ENCODE measurements around the gene RDH13. TPM values are rescaled to one million over a fixed set of nuclear protein-coding genes. Genes with fewer than 3 reads are reported as not detected.
"Not testable (repeated sequence)": the region's sequence is repeated elsewhere in the genome, so short reads cannot be mapped to it uniquely, and the experiment has no call there.

RDH13 gene
- total RNA-seq, 4 donors from 2014 or later, result 2.6 to 48.7 (median 17.1) TPM

DNA sequence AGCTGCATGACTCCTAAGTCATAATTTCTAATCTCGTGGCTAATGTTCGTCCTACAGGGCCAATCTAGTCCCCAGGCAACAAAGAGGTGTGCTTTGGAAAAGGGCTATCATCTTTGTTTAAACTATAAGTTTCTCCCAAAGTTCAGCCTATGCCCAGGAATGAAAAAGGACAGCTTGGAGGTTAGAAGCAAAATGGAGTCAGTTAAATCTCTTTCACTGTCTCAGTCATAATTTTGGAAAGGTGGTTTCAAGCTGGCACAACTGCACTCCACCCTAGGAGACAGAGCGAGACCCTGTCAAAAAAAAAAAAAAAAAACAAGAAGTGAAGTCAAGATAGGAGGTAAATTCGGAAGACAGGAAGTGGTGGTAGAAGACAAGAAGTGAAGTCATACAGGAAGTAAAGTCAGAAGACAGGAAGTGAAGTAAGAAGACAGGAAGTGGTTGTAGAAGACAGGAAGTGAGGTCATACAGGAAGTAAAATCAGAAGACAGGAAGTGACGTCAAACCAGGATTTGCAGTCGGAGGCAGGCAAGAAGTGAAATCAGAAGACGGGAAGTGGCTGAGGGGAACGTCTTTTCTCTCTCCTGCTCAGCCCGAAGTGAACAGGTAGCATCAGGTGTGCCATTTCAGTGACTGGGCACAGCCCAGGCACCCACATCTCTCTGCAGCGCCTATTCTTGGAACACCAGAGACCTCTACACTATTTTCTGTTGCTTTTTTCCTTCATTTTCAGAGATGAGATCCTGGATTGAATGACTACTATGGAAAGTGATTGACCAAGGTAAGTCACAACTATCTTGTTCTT is 57.1 kb downstream of the RDH13 start:
- no peak for DNase-seq
- no peak overlapping the region for H3K27ac ChIP-seq
- no peaks in the 10 kb centered on the region for H3K4me1 ChIP-seq
- H3K4me3 ChIP-seq, result no peak overlapping the region
- no peak for TF ChIP-seq POLR2A (IDR thresholded peaks at IDR 0.05)
- TF ChIP-seq, protein P1, sequence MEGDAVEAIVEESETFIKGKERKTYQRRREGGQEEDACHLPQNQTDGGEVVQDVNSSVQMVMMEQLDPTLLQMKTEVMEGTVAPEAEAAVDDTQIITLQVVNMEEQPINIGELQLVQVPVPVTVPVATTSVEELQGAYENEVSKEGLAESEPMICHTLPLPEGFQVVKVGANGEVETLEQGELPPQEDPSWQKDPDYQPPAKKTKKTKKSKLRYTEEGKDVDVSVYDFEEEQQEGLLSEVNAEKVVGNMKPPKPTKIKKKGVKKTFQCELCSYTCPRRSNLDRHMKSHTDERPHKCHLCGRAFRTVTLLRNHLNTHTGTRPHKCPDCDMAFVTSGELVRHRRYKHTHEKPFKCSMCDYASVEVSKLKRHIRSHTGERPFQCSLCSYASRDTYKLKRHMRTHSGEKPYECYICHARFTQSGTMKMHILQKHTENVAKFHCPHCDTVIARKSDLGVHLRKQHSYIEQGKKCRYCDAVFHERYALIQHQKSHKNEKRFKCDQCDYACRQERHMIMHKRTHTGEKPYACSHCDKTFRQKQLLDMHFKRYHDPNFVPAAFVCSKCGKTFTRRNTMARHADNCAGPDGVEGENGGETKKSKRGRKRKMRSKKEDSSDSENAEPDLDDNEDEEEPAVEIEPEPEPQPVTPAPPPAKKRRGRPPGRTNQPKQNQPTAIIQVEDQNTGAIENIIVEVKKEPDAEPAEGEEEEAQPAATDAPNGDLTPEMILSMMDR (IDR thresholded peaks at IDR 0.05), result no peak
- no peaks in the 10 kb centered on the region for H3K27me3 ChIP-seq
- H3K36me3 ChIP-seq, result no peaks in the 10 kb centered on the region
- intact Hi-C loops (cut with DNase I; ENCODE audit: low total_unique reads), result no loop called here
- H3K9me3 ChIP-seq, result peaks cover 2 to 6% of the 10 kb centered on the region in 2 donors

GRCh38 chr19:55000761-55001160 is 62.2 kb downstream of the RDH13 start:
- Histone ChIP-seq H3K4me1 (no peaks in the 10 kb centered on the region), H3K4me3 (no peak overlapping the region), H3K27ac (no peak overlapping the region), H3K36me3 (no peaks in the 10 kb centered on the region), H3K9me3 (no peaks in the 10 kb centered on the region), H3K27me3 (no peaks in the 10 kb centered on the region)
- TF ChIP-seq, protein P1 (IDR thresholded peaks at IDR 0.05), result no peak
- TF ChIP-seq POLR2A (IDR thresholded peaks at IDR 0.05), result no peak
- DNase-seq, result no peak
- intact Hi-C loops (cut with DNase I; ENCODE audit: low total_unique reads), result no loop called here

DNA sequence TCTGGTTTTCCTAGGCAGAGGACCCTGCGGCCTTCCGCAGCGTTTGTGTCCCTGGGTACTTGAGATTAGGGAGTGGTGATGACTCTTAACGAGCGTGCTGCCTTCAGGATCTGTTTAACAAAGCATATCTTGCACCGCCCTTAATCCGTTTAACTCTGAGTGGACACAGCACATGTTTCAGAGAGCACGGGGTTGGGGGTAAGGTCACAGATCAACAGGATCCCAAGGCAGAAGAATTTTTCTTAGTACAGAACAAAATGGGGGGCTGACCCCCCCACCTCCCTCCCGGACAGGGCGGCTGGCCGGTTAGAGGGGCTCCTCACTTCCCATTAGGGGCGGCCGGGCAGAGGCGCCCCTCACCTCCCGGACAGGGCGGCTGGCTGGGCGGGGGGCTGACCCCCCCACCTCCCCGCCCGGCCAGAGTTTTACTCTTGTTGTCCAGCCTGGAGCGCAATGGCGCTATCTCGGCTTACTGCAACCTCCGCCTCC is 64.2 kb downstream of the RDH13 start:
- H3K9me3 ChIP-seq; DNase-seq; intact Hi-C loops (cut with DNase I; ENCODE audit: low total_unique reads); H3K36me3 ChIP-seq; H3K27ac ChIP-seq; H3K4me3 ChIP-seq; H3K4me1 ChIP-seq; H3K27me3 ChIP-seq: not testable (repeated sequence)

DNA sequence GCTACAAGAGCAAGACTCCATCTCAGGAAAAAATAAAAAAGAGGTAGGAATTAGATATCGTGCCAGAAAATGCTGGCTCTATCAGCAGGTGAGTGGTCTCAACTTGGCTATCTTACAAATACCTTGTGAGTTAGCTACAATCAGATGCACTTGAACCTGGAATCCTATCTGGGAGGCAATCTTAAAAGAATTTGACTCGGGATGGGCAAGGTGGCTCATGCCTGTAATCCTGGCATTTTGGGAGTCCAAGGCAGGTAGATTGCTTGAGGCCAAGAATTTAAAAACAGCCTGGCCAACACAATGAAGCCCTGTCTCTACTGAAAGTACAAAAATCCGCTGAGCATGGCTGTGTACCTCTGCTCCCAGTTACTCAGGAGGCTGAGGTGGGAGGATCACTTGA is 67.4 kb downstream of the RDH13 start:
- no peaks in the 10 kb centered on the region for H3K4me1 ChIP-seq
- no peaks in the 10 kb centered on the region for H3K27me3 ChIP-seq
- intact Hi-C loops (cut with DNase I; ENCODE audit: low total_unique reads), result no loop called here
- no peak overlapping the region for H3K27ac ChIP-seq
- no peak overlapping the region for H3K4me3 ChIP-seq
- TF ChIP-seq POLR2A (IDR thresholded peaks at IDR 0.05), result no peak
- TF ChIP-seq, protein P1 (IDR thresholded peaks at IDR 0.05), result no peak
- H3K9me3 ChIP-seq, result no peaks in the 10 kb centered on the region
- DNase-seq, result no peak
- H3K36me3 ChIP-seq, result no peaks in the 10 kb centered on the region

Other genes with a start within 250 kb of the RDH13 start
- gene KIR3DL1, start 246.7 kb downstream of the RDH13 start, total RNA-seq, result under 1 TPM in 1 of 4 donors, not detected in 3; 0.14 TPM
- not detected for gene KIR2DS4, start 230.5 kb downstream of the RDH13 start, total RNA-seq
- gene KIR3DL2, start 212.7 kb downstream of the RDH13 start, total RNA-seq, result under 1 TPM in 1 of 4 donors, not detected in 3; 0.37 TPM
- gene FCAR, start 188.9 kb downstream of the RDH13 start, total RNA-seq, result 10 to 100 TPM in 1 of 4 donors, 1 to 10 TPM in 1, under 1 TPM in 2; 0.40 to 20.0 (median 1.4) TPM
- 1 to 10 TPM in 1 of 4 donors, not detected in 3; 1.1 TPM for gene NCR1, start 157.0 kb downstream of the RDH13 start, total RNA-seq
- gene NLRP7, start 115.6 kb downstream of the RDH13 start, total RNA-seq, result 1 to 10 TPM in 1 of 4 donors, not detected in 3; 1.4 TPM
- gene NLRP2, start 96.8 kb downstream of the RDH13 start, total RNA-seq, result 1 to 10 TPM in 2 of 4 donors, not detected in 2; 1.2 to 8.4 TPM
- under 1 TPM in 2 of 4 donors, not detected in 2; 0.28 to 0.85 TPM for gene GP6, start 24.9 kb downstream of the RDH13 start, total RNA-seq
- gene EPS8L1, start 12.7 kb upstream of the RDH13 start, total RNA-seq, result 10 to 100 TPM in 1 of 4 donors, 1 to 10 TPM in 2, not detected in 1; 4.2 to 22.4 (median 5.6) TPM
- 100 to 1,000 TPM in 2 of 4 donors, 10 to 100 TPM in 2; 43.5 to 288 (median 116) TPM for gene PPP1R12C, start 54.5 kb upstream of the RDH13 start, total RNA-seq
- gene TNNT1, start 86.1 kb upstream of the RDH13 start, total RNA-seq, result 1 to 10 TPM in 2 of 4 donors, not detected in 2; 2.5 to 9.3 TPM
- gene TNNI3, start 94.6 kb upstream of the RDH13 start, total RNA-seq, result 1 to 10 TPM in 1 of 4 donors, under 1 TPM in 1, not detected in 2; 0.55 to 3.3 TPM
- 1 to 10 TPM in 3 of 4 donors, not detected in 1; 3.1 to 4.4 (median 3.9) TPM for gene DNAAF3, start 103.5 kb upstream of the RDH13 start, total RNA-seq
- gene SYT5, start 117.1 kb upstream of the RDH13 start, total RNA-seq, result under 1 TPM in 1 of 4 donors, not detected in 3; 0.35 TPM
- 1 to 10 TPM in 2 of 4 donors, under 1 TPM in 1, not detected in 1; 0.29 to 3.8 (median 3.2) TPM for gene PTPRH, start 146.4 kb upstream of the RDH13 start, total RNA-seq
- 1 to 10 TPM in 3 of 4 donors, not detected in 1; 1.8 to 7.9 (median 2.4) TPM for gene TMEM86B, start 165.6 kb upstream of the RDH13 start, total RNA-seq
- gene PPP6R1, start 195.9 kb upstream of the RDH13 start, total RNA-seq, result 10 to 100 TPM in 2 of 4 donors, 1 to 10 TPM in 2; 5.6 to 70.4 (median 16.3) TPM
- 10 to 100 TPM in 3 of 4 donors, 1 to 10 TPM in 1; 1.3 to 37.4 (median 25.6) TPM for gene HSPBP1, start 217.0 kb upstream of the RDH13 start, total RNA-seq
- gene BRSK1, start 220.8 kb upstream of the RDH13 start, total RNA-seq, result 10 to 100 TPM in 2 of 4 donors, 1 to 10 TPM in 1, not detected in 1; 4.1 to 17.1 (median 12.0) TPM